Mucosa of descending colon (tissue), 3 donors: ENCODE measurements around the gene ENOX1. TPM values are rescaled to one million over a fixed set of nuclear protein-coding genes. Genes with fewer than 3 reads are reported as not detected.

Source experiments
- ATAC-seq: fragments of 200-7000 bp; cut with Tn5 transposase; one replicate; pipeline ENCODE4 v1.9.1; 2020; ENCODE audit warnings: mild to moderate bottlenecking, moderate library complexity
- DNase-seq, 3 donors: peaks; one replicate each; pipeline ENCODE4 v3.0.0-alpha.2; 2020
- H3K36me3 ChIP-seq: fragments of 200-600 bp; one replicate; pipeline ENCODE4 v1.8.0; 2021; ENCODE audit warnings: low read depth, mild to moderate bottlenecking
- H3K4me1 ChIP-seq: fragments of 200-600 bp; one replicate; pipeline ENCODE4 v1.8.0; 2021; ENCODE audit warnings: low read depth, mild to moderate bottlenecking
- H3K4me3 ChIP-seq: fragments of 200-600 bp; one replicate; pipeline ENCODE4 v1.8.0; 2021; ENCODE audit warnings: mild to moderate bottlenecking
- H3K9me3 ChIP-seq: fragments of 200-600 bp; one replicate; pipeline ENCODE4 v1.8.0; 2021; ENCODE audit warnings: mild to moderate bottlenecking
- intact Hi-C, 2 donors: fragments of 100-400 bp; cut with DNase I in 1 of 2; cut with micrococcal nuclease in 1 of 2; formaldehyde crosslinking; loops; one replicate each; pipeline versions ENCODE4 v1.11.0 to v1.11.1; 2022; cut with DNase I, micrococcal nuclease
- total RNA-seq, 3 donors: library from RNA; stranded (reverse); fragmentation: NEBNext Ultra II Directional in 2 of 3; extraction: Animal tissue kit (Norgen Biotek cat#: 25700) in 2 of 3; gene quantifications; one replicate each; pipeline versions ENCODE4 v1.2.1 to v1.2.4, GENCODE V29; 2021 to 2023
- TF ChIP-seq, protein P1 (sequence below): fragments of 200-600 bp; IDR thresholded peaks from one replicate; pipeline ENCODE4 v1.8.0; 2022; ENCODE audit warnings: antibody characterized with exemption, mild to moderate bottlenecking
- donor health status: DM: no; HTN: no; CAD: no; lungs with moderate emphysema.
- donor health status: DM: no; HTN: no; CAD: no.
- donor health status: DM: no; HTN: yes; CAD: no.

The ENOX1 gene
- total RNA-seq, 3 donors from 2014 or later: 0.35 to 9.8 (median 1.2) TPM

DNA sequence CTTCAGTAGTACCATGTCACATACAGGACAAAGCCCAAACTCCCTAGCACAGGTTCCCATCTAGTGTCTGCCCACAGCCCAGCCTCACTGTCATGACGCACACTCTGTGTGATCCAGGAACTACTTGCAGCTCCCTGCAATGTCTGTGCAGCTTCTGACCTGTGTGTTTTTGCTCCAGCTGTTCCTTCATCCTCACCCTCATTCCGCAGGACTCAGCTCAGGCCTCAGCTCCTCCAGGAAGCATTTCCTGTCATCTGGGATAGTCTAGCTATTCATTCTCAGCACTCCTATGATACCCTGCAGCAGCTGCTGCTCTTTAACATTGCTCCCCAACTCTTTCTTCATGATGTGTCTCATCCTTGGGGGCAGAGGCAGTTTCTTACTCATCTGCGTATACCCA lies 56.1 kb downstream of the ENOX1 start:
- TF ChIP-seq, protein P1, sequence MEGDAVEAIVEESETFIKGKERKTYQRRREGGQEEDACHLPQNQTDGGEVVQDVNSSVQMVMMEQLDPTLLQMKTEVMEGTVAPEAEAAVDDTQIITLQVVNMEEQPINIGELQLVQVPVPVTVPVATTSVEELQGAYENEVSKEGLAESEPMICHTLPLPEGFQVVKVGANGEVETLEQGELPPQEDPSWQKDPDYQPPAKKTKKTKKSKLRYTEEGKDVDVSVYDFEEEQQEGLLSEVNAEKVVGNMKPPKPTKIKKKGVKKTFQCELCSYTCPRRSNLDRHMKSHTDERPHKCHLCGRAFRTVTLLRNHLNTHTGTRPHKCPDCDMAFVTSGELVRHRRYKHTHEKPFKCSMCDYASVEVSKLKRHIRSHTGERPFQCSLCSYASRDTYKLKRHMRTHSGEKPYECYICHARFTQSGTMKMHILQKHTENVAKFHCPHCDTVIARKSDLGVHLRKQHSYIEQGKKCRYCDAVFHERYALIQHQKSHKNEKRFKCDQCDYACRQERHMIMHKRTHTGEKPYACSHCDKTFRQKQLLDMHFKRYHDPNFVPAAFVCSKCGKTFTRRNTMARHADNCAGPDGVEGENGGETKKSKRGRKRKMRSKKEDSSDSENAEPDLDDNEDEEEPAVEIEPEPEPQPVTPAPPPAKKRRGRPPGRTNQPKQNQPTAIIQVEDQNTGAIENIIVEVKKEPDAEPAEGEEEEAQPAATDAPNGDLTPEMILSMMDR: no peak
- no peaks in the 10 kb centered on the region for H3K9me3 ChIP-seq
- H3K36me3 ChIP-seq: no peaks in the 10 kb centered on the region
- no peaks in the 10 kb centered on the region for H3K4me1 ChIP-seq
- ATAC-seq (peak; percentile 22), DNase-seq (no peak)
- H3K4me3 ChIP-seq: no peak overlapping the region
- intact Hi-C loops: no loop called here

DNA sequence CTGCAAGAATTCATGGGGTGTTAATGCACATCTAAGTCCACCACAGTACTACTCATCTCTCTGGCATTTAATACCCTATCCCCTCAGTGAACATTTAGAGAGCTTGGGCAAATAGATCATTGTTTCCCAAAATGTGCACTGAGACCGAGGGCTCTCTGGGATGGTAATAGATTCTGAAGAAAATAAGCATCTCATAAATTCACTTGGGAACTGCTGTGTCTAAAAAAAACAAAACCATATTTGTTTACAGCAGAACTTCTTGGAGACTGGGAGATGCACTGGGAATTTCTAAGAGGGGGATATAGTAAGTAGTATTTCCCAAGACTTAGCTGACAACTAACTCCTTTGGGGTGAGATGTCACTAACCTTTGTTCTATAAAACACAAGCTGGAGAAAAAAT lies 58.4 kb downstream of the ENOX1 start:
- Histone ChIP-seq H3K9me3 (no peaks in the 10 kb centered on the region), H3K4me1 (no peaks in the 10 kb centered on the region), H3K36me3 (no peaks in the 10 kb centered on the region), H3K4me3 (no peak overlapping the region)
- ATAC-seq (no peak), DNase-seq (no peak)
- intact Hi-C loops: no loop called here
- TF ChIP-seq, protein P1: no peak

DNA sequence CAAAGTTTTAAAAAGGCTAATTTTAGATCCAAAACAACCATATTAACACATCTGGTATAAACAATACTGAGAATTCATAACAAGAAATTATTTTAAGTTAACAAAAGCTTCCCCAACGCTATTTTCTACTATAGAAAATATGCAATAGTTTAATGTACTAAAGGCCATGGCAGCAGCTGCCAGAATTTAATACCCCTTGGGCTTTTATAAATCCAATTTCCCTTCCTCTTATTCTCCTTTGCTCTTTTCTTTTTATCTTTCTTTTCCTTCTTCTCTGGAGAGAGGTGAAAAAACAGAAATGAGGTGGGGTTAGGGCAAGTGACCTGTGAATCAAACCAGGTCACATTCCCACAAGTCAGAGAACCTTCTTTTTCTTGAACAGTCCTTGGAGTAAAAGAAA lies 58.9 kb downstream of the ENOX1 start:
- intact Hi-C loops: no loop called here

DNA sequence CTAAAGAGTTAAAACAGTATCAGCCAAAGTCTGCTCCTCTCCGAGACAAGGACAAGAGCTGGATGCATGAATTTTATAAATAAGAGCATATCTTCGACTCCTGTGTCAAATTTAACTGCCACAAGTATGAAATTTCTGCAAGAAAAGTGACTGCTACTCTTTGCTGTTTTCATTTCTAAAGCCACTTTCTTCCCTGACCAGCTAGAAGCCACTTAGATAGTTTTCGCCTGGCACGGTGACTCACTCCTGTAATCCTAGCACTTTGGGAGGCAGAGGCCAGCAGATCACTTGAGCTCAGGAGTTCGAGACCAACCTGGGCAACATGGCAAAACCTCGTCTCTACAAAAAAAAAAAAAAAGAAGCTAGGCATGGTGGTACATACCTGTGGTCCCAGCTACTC lies 61.3 kb downstream of the ENOX1 start:
- H3K4me3 ChIP-seq: no peak overlapping the region
- no peak for ATAC-seq
- H3K36me3 ChIP-seq: no peaks in the 10 kb centered on the region
- intact Hi-C loops: no loop called here
- H3K4me1 ChIP-seq: no peaks in the 10 kb centered on the region
- DNase-seq: no peak
- TF ChIP-seq, protein P1: no peak
- no peaks in the 10 kb centered on the region for H3K9me3 ChIP-seq

More for the DNA sequence above, 58.9 kb downstream of the ENOX1 start:
- TF ChIP-seq, protein P1: no peak
- ATAC-seq (no peak), DNase-seq (no peak)
- no peaks in the 10 kb centered on the region for H3K4me1 ChIP-seq
- no peaks in the 10 kb centered on the region for H3K36me3 ChIP-seq
- H3K9me3 ChIP-seq: no peaks in the 10 kb centered on the region
- H3K4me3 ChIP-seq: no peak overlapping the region

DNA sequence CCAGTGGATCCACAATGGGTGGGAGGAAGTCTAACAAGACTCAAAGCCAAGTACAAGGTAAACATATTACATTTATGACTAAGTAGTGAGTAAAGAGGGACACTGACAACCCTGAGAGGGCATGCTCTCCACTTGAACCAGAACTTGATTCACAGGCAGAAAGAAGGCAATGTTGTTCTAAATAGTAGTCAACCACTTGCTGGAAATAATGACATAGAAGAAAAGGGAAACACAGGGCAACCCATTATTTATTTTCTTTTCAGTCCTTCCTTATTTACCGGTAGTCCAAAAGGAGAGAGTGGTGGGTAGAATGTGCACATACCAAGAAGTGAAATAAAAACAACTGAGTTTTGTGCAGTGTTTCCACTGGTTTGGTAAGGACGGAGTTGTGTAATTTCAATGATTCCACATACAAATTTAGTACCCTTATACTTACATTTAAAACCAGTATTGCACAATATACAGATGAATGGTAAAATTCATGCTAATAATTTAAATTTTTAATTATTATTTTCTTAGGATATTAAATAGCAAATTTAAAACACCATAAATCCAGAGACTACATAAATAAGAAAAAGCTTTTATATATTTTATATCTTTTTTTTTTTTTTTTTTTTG lies 65.9 kb downstream of the ENOX1 start:
- Histone ChIP-seq H3K4me3 (no peak overlapping the region), H3K9me3 (no peaks in the 10 kb centered on the region), H3K36me3 (no peaks in the 10 kb centered on the region), H3K4me1 (no peaks in the 10 kb centered on the region)
- intact Hi-C loops: no loop called here
- TF ChIP-seq, protein P1: no peak
- ATAC-seq: no peak
- no peak for DNase-seq

DNA sequence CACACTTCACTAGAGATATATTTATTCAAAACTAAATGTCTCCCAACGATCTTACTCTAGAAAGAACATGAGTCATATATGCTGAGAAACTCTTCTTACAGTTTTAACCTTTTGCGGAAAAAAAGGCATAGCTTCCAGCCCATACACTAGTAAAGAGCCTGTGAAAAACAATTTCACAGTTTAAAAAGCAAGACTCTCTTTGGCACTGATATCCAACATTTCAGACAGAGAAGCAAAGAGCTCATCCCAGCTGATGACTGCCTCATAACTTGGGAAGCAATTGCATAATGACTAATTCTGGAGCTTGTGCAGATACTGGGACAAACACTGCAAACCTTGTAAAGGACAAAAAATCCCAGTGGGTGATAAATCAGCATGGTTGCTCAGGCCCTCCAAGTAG lies 88.0 kb downstream of the ENOX1 start:
- peak; percentile 34 for ATAC-seq
- no peak for DNase-seq
- H3K4me3 ChIP-seq: no peak overlapping the region
- no peaks in the 10 kb centered on the region for H3K9me3 ChIP-seq
- TF ChIP-seq, protein P1: no peak
- intact Hi-C loops: no loop called here
- H3K4me1 ChIP-seq: no peaks in the 10 kb centered on the region
- no peaks in the 10 kb centered on the region for H3K36me3 ChIP-seq
